GM18511 (cell line): ENCODE measurements around the gene TRIM23.
"Not testable (repeated sequence)": the region's sequence is repeated elsewhere in the genome, so short reads cannot be mapped to it uniquely, and the experiment has no call there.

Experiments used
- ATAC-seq: cut with Tn5 transposase; IDR thresholded peaks from one replicate; pipeline ENCODE4 v1.9.1; 2021; ENCODE audit warnings: mild to moderate bottlenecking, moderate library complexity; ENCODE audit not compliant: unreplicated experiment

TRIM23 gene

GRCh38 chr5:65624025-65624570 is at the start of gene TRIM23:
TRIM23 (minus strand) TSS chr5:65624333; CDS start chr5:65624274, 59 bp downstream.
- ATAC-seq, result peak; percentile 94

- ATAC-seq, result no peak
Measured at GRCh38 chr5:65672796-65673195, 48.7 kb upstream of the TRIM23 start.

DNA sequence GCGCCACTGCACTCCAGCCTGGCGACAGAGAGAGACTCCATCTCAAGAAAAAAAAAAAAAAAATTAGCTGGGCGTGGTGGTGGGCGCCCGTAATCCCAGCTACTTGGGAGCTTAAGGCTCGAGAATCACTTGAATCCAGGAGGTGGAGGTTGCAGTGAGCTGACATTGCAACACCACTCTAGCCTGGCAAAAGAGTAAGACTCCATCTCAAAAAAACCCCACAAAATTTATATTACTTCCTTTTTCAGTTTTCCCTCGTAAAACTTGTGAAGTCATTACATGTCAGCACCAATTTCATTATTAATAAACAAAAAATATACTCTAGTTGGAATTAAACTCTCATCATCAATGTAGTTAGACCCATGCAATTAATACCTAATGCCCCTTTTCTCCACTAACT is 44.6 kb upstream of the TRIM23 start:
- no peak for ATAC-seq

DNA sequence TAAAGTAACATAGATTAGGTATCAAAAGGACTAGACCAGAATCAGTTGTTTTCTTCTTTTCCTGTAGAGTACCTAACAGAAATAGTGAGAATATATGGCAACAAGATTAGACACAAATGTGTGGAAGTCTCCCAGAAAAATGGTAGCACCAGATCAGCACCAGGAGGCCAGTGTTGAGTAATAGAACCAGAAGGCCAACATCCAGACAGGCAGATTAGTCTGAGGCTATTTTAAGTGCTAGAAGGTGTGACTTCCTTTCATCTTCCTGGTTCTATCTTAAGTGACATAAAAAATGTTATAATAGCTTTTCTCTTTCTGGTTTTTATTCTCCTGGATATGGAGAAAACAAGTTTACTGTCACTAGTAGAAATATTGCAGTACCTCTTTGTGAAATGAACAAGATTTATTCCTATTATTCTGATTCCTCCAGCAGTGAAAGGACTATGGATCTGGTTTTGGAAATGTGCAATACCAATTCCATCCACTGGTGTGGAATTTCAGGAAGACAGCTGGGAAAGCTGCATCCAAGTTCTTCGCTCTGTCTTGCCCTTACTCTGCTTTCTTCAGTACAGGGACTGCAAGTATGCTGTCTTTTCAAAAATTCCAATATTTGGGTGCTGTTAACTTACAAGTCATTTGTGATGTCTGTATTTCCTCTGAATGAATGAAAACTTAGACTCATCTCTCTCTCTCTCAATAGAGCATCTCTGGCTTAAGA is 39.8 kb upstream of the TRIM23 start:
- ATAC-seq, result no peak

GRCh38 chr5:65654713-65655112 is 30.6 kb upstream of the TRIM23 start:
- no peak for ATAC-seq

- ATAC-seq, result no peak
Measured at GRCh38 chr5:65651144-65651543, 27.0 kb upstream of the TRIM23 start.

DNA sequence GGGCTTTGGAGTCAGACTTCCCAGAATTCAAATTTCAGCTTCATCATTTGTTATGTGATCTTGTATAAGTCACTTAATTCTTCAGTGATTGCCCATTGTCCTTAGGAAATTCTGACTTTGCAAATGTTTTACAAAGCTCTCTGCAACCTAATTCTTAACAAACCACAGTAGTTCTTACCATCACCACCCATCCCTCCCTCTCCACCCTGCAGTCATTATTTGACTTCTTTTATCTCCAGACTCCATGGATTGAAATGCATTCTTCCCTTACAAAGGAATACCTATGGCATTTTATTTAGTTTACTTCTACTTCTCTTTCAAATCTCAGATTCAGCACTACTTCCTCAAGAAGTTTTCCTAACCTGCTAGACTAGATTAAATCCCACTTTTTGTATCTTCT is 23.8 kb upstream of the TRIM23 start:
- no peak for ATAC-seq

DNA sequence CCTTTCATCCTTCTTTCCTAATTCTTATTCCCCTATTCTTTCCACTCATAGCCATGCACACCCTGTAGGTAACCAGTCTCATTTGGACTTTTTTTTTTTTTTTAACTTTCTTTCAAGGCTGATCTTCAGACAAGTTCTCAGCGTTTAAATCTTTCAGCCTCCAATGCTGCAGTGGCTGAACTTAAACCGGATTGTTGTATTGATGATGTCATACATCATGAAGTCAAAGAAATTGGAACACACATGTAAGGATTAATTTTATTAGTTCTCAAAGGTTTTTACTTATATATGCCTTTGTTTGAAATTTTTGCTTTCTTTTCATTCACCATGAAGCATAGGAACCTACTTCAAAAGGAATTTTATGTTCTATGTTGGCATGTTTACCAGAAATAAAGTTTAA is 22.8 kb upstream of the TRIM23 start:
- no peak for ATAC-seq

- no peak for ATAC-seq
Measured at GRCh38 chr5:65640240-65640639, 16.1 kb upstream of the TRIM23 start.

- ATAC-seq, result no peak
Measured at GRCh38 chr5:65630981-65631380, 6.8 kb upstream of the TRIM23 start.

DNA sequence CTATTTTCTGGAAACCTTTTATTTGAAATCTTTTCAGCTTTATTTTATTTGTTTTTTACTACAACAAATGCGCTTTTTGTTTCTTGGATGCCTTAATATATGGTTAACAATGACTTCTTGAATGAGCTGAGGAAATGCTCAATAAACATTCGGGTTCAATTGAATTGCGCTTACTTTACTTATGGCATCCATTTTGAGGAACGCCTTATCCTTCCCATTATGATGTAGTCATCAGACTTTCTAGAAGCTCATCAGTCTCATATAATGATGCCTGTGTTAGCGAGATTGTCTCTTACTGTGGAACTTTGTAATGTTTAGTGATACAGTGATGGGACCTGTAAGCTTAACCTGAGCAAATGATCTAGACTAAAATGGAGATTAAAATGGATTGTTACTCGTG is 1.6 kb upstream of the TRIM23 start:
- no peak for ATAC-seq

DNA sequence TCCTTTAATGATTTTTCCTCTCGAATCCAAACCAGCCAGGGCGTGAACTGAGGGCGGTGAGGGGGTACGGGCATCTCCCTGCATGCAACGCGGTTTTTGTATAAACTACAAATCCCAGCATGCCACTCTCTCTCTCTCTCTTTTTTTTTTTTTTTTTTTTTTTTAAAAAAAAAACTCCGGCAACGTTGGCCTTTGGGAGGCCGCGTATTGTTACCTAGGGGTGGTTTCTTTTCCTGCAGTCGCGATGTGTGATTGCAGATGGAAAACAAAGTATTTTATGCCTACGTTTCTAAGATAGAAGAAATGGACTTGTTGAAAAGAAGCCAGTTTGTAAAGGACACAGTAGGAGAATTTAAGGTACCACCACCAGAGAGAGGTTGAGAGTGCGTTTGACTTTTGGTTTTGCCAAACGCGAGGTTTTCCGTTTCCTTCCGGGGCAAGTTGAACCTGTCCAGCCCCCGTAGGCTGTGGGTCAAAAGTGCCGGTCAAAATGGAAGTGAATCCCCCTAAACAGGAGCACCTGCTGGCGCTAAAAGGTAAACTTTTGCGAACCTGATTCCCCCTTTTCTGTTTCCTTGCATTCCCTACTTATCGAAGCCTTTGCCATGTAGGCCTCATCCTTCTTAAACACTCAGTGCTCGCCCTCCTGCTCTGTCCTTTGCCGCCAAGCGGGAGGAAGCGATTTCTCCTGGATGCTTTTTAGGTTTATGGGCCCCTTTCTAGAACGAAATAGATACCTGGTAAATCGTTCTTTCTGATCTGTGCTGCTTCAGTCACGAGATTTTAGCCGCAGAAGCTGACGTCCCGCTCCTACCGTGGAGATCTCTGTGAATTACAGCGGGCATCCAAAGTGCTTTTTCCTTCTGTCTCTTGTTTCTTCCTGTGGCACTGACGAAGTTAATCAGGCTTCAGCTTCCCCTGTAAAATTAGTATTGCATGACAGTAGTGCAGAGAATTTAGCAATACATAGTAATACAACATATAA is 730 bp upstream of the TRIM23 start, which contains the start of the genes SHLD3 and TRAPPC13:
Gene SHLD3, plus strand, starts transcription at position 457 of the 985 bp plus-strand sequence. CDS start 4,561 bp downstream, outside the sequence.
Gene TRAPPC13, plus strand, starts transcription at position 457 of the 985 bp plus-strand sequence. Its CDS starts 34 bp downstream, at position 491.
- ATAC-seq, result peak; percentile 84

- no peak for ATAC-seq
Measured at GRCh38 chr5:65623482-65623881, 651 bp downstream of the TRIM23 start.

DNA sequence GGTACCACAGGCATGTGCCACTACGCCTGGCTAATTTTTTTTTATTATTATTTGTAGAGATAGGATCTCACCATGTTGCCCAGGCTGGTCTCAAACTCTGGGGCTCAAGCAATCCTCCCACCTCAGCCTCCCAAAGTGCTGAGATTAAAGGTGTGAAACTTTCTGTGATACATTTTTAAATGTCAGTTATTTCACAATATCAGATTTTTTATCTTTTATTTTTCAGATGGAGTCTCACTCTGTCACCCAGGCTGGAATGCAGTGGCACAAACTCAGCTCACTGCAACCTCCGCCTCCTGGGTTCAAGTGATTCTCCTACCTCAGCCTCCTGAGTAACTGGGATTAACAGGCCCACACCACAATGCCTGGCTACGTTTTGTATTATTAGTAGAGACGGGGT is 2.2 kb downstream of the TRIM23 start:
- ATAC-seq, result not testable (repeated sequence)

DNA sequence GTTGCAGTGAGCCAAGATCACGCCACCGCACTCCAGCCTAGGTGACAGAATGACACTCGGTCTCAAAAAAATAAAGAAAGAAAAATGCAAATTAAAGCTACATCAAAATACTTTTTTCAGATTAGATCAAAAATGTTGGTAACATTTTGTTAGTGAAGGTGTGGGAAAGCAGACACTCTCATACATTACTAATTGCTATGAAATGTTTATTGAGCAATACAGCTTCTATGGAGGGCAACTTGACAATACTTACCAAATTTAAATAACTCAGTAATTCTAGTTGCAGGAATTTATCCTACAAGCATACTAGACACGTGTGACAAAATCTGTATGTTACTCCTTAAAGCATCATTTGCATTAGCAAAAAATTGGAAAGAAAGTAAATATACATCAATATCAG is 4.1 kb downstream of the TRIM23 start:
- no peak for ATAC-seq

- ATAC-seq, result no peak
Measured at GRCh38 chr5:65612298-65612907, 11.7 kb downstream of the TRIM23 start.

- ATAC-seq, result no peak
Measured at GRCh38 chr5:65611524-65611923, 12.6 kb downstream of the TRIM23 start.

- not testable (repeated sequence) for ATAC-seq
Measured at GRCh38 chr5:65601761-65602160, 22.4 kb downstream of the TRIM23 start.

DNA sequence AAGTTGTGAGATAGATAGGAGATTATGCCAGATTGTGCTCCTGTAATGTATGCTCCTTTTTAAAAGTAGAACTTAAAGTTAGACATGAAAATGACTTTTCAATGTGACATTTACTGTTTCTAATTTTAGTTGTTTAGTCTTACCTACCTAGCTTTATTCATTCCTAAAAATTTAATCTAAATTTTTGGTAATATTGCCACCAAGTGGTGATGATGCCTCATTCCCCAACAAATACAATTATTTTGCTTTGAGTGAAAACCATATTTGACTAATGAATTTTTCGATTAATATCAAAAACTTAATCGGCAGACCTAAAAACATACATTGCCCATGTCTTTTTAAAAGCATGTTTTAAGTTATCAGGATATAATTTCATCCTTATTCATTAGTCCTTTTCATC is 35.4 kb downstream of the TRIM23 start:
- ATAC-seq, result no peak

- no peak for ATAC-seq
Measured at GRCh38 chr5:65577141-65577540, 47.0 kb downstream of the TRIM23 start.
